Smooth muscle cell (in vitro differentiated cells): ENCODE measurements around the gene LMBRD2. TPM values are rescaled to one million over a fixed set of nuclear protein-coding genes. Genes with fewer than 3 reads are reported as not detected.

Experiments
- DNase-seq: peaks from one replicate; lab custom pipeline; 2025; ENCODE audit not compliant: unreplicated experiment; lab: John Stamatoyannopoulos, UW
- H2AFZ ChIP-seq: fragments of 200-600 bp; sonication (generic); 2 replicates; pipeline ENCODE4 v1.6.0; 2016; ENCODE audit warnings: antibody characterized with exemption, low read depth, mild to moderate bottlenecking
- H3F3A ChIP-seq: fragments of 200-600 bp; sonication (generic); 2 replicates; pipeline ENCODE4 v1.6.0; 2017; ENCODE audit warnings: antibody characterized with exemption, low read depth
- H3K27ac ChIP-seq: fragments of 200-600 bp; sonication (generic); 2 replicates; pipeline ENCODE4 v1.5.1; 2016; ENCODE audit warnings: low read depth, mild to moderate bottlenecking
- H3K27me3 ChIP-seq: fragments of 200-600 bp; sonication (generic); 2 replicates; pipeline ENCODE4 v1.6.1; 2016; ENCODE audit warnings: low read depth, mild to moderate bottlenecking
- H3K36me3 ChIP-seq: fragments of 200-600 bp; sonication (generic); 2 replicates; pipeline ENCODE4 v1.5.1; 2016; ENCODE audit warnings: low read depth
- H3K4me1 ChIP-seq: fragments of 200-600 bp; sonication (generic); 2 replicates; pipeline ENCODE4 v1.5.1; 2016; ENCODE audit warnings: low read depth
- H3K4me2 ChIP-seq: fragments of 200-600 bp; sonication (generic); 2 replicates; pipeline ENCODE4 v1.6.0; 2016; ENCODE audit warnings: mild to moderate bottlenecking
- H3K4me3 ChIP-seq: fragments of 200-600 bp; sonication (generic); 2 replicates; pipeline ENCODE4 v1.5.1; 2016; ENCODE audit warnings: mild to moderate bottlenecking
- H3K79me2 ChIP-seq: fragments of 200-600 bp; sonication (generic); 2 replicates; pipeline ENCODE4 v1.6.0; 2016; ENCODE audit warnings: low read depth, mild to moderate bottlenecking
- H3K9ac ChIP-seq: fragments of 200-600 bp; sonication (generic); 2 replicates; pipeline ENCODE4 v1.6.0; 2016; ENCODE audit warnings: low read depth
- H3K9me3 ChIP-seq: fragments of 200-600 bp; sonication (generic); replicated peaks from 2 replicates; pipeline ENCODE4 v1.5.1; 2016; ENCODE audit warnings: low read depth
- H4K20me1 ChIP-seq: fragments of 200-600 bp; sonication (generic); 2 replicates; pipeline ENCODE4 v1.6.0; 2016; ENCODE audit warnings: low read depth
- WGBS: methylation state at CpG from one replicate; pipeline ENCODE4 v1.1.7; 2016; ENCODE audit warnings: low lambda C conversion rate; 5-methylcytosine and 5-hydroxymethylcytosine counted together
- microRNA counts: library from miRNA; unstranded; fragments of <30 nt; microRNA quantifications from one replicate; lab custom pipeline; 2016
- microRNA-seq: library from miRNA; unstranded; fragments of <30 nt; microRNA quantifications from one replicate; pipeline ENCODE4, GENCODE V29; 2016; ENCODE audit warnings: borderline number of aligned reads
- polyA plus RNA-seq: library from polyadenylated mRNA; unstranded; fragments of >200 nt; fragmentation: Nextera tagmentation; extraction: Ambion mirVana; gene quantifications from 2 replicates; pipeline ENCODE4 v1.2.1, GENCODE V29; 2016
- small RNA-seq: library from RNA; depleted of rRNA; stranded (forward); fragments of <200 nt; gene quantifications from one replicate; pipeline ENCODE3, GENCODE V24; 2014
- total RNA-seq: library from RNA; depleted of rRNA; stranded (reverse); fragments of >200 nt; gene quantifications from 2 replicates; pipeline ENCODE4 v1.2.3, GENCODE V29; 2014
- TF ChIP-seq, protein P1 (sequence below): fragments of 200-600 bp; sonication (generic); IDR thresholded peaks from 2 replicates; pipeline ENCODE4 v1.5.1; 2017; ENCODE audit warnings: borderline replicate concordance, mild to moderate bottlenecking, antibody characterized with exemption; ENCODE audit not compliant: insufficient read depth, poor library complexity, severe bottlenecking

The LMBRD2 gene
- total and polyA plus RNA-seq, 2 experiments from 2014 or later: 2.5 to 18.5 TPM

DNA sequence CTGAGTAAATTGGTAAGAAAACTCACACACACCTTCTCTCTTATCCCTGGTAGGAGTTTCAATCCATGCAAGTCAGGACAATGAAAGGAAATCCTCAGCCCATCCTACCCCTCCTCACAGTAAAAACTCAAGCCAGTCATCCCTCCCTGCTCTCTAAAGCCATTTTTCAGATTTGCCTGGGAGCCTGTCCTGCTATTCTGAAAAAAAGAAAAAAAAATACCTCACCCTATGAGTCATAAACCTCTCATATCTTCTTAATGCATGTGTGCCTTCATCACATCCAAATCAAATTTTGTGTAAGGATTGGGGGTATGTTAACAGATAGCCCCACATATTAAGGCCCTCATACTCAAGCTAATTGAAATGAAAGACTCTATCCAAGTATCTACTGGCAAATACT, 99.1 kb downstream of the LMBRD2 start:
- no peak for DNase-seq
- Histone ChIP-seq H3K4me3 (no peak overlapping the region), H3K9ac (no peak overlapping the region), H3K4me2 (no peak overlapping the region), H2AFZ (no peak overlapping the region), H3F3A (peaks cover 7% of the 10 kb centered on the region), H3K9me3 (no peaks in the 10 kb centered on the region), H3K36me3 (no peaks in the 10 kb centered on the region), H3K79me2 (no peaks in the 10 kb centered on the region), H3K4me1 (peaks cover 6% of the 10 kb centered on the region), H4K20me1 (no peaks in the 10 kb centered on the region), H3K27ac (no peak overlapping the region), H3K27me3 (no peaks in the 10 kb centered on the region)
- TF ChIP-seq, protein P1, sequence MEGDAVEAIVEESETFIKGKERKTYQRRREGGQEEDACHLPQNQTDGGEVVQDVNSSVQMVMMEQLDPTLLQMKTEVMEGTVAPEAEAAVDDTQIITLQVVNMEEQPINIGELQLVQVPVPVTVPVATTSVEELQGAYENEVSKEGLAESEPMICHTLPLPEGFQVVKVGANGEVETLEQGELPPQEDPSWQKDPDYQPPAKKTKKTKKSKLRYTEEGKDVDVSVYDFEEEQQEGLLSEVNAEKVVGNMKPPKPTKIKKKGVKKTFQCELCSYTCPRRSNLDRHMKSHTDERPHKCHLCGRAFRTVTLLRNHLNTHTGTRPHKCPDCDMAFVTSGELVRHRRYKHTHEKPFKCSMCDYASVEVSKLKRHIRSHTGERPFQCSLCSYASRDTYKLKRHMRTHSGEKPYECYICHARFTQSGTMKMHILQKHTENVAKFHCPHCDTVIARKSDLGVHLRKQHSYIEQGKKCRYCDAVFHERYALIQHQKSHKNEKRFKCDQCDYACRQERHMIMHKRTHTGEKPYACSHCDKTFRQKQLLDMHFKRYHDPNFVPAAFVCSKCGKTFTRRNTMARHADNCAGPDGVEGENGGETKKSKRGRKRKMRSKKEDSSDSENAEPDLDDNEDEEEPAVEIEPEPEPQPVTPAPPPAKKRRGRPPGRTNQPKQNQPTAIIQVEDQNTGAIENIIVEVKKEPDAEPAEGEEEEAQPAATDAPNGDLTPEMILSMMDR: no peak

DNA sequence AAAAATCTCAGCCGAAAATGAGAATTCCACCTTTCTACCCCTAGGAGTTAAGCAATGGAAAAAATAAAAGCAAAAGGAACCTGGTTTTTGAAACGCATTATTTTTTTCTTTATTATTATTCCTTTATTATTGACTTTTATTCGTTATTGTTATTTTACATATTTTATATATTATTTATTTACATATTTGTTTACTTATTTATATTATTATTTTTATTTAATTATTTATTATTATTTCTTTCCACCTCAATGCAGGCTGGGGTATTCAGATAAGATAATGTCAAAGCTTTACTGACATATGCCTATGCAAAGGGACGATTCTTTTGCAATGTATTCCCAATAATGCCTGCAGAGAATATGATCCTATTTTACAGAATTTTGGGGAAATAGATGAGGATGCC, 101.7 kb downstream of the LMBRD2 start:
- Histone ChIP-seq H3K9ac (no peak overlapping the region), H3K27me3 (no peaks in the 10 kb centered on the region), H3K4me1 (no peaks in the 10 kb centered on the region), H3K4me2 (no peak overlapping the region), H3K27ac (no peak overlapping the region), H4K20me1 (no peaks in the 10 kb centered on the region), H3K36me3 (no peaks in the 10 kb centered on the region), H3K4me3 (no peak overlapping the region), H3K9me3 (no peaks in the 10 kb centered on the region), H2AFZ (no peak overlapping the region), H3K79me2 (no peaks in the 10 kb centered on the region), H3F3A (no peaks in the 10 kb centered on the region)
- TF ChIP-seq, protein P1: no peak
- no peak for DNase-seq
- 79% methylated on average over 4 of the region's 4 CpGs for WGBS

MicroRNAs encoded within 50 kb of the gene (microRNA counts, 767-probe panel; counts per million panel counts)
- 183 counts per million for microRNA hsa-miR-580 (lab: Ali Mortazavi, UCI)

Small RNA genes within 50 kb of the gene (microRNA-seq; reads per million reads assigned to microRNA genes)
- not detected for gene MIR580

Small RNA genes within 50 kb of the gene (small RNA-seq; reads per million reads assigned to genes)
- gene AC016612.1 (not detected), gene MIR580 (not detected), gene RNU6-1305P (not detected)

Other genes starting within 250 kb of the LMBRD2 start
- 0.13 and 0.31 TPM in 2 replicates for gene CAPSL, start 213.3 kb downstream of the LMBRD2 start, total RNA-seq
- not detected in 2 replicates for gene CAPSL, start 213.3 kb downstream of the LMBRD2 start, polyA plus RNA-seq
- 0.13 TPM in 1 of 2 replicates, not detected in the other for gene UGT3A1, start 160.5 kb downstream of the LMBRD2 start, total RNA-seq
- gene UGT3A1, start 160.5 kb downstream of the LMBRD2 start, polyA plus RNA-seq: 0.37 TPM in 1 of 2 replicates, not detected in the other
- gene UGT3A2, start 85.0 kb downstream of the LMBRD2 start, total RNA-seq: 0.67 TPM in 1 of 2 replicates, not detected in the other
- gene UGT3A2, start 85.0 kb downstream of the LMBRD2 start, polyA plus RNA-seq: 0.54 TPM in 1 of 2 replicates, not detected in the other
- 53.8 and 61.8 TPM in 2 replicates for gene SKP2, start 224 bp upstream of the LMBRD2 start, total RNA-seq
- 38.8 and 42.8 TPM in 2 replicates for gene SKP2, start 224 bp upstream of the LMBRD2 start, polyA plus RNA-seq
- 27.2 and 40.3 TPM in 2 replicates for gene NADK2, start 90.0 kb upstream of the LMBRD2 start, total RNA-seq
- 15.0 and 26.7 TPM in 2 replicates for gene NADK2, start 90.0 kb upstream of the LMBRD2 start, polyA plus RNA-seq
- gene RANBP3L, start 150.0 kb upstream of the LMBRD2 start, total RNA-seq: 0.40 and 5.6 TPM in 2 replicates
- gene RANBP3L, start 150.0 kb upstream of the LMBRD2 start, polyA plus RNA-seq: 0.38 TPM in 1 of 2 replicates, not detected in the other